Measurements from ENCODE around the gene PLEKHH1. TPM values are rescaled to one million over a fixed set of nuclear protein-coding genes. Genes with fewer than 3 reads are reported as not detected.
A peak's percentile ranks its signal among the peaks of the same experiment; 100 is the strongest.

Gene PLEKHH1
- 7.3 TPM for total RNA-seq

- FAIRE-seq (no peak), DNase-seq (ENCODE audit: low spot score in 2 of 2) (peak; percentile 89 to 90)
Measured at GRCh38 chr14:67532998-67533753, at the start of gene PLEKHH1. Gene PLEKHH1 (plus strand): TSS chr14:67533290. CDS start chr14:67541868, 8,578 bp downstream.

- FAIRE-seq, result no peak
- DNase-seq (ENCODE audit: low spot score in 2 of 2), result no peak
Measured at GRCh38 chr14:67483579-67484285, 49.4 kb upstream of the PLEKHH1 start.

GRCh38 chr14:67485501-67486095, 47.5 kb upstream of the PLEKHH1 start:
- FAIRE-seq (no peak), DNase-seq (ENCODE audit: low spot score in 2 of 2) (no peak)

GRCh38 chr14:67486890-67487289, 46.2 kb upstream of the PLEKHH1 start:
- no peak for DNase-seq (ENCODE audit: low spot score in 2 of 2)
- FAIRE-seq, result no peak

GRCh38 chr14:67487332-67487731, 45.8 kb upstream of the PLEKHH1 start:
- DNase-seq (ENCODE audit: low spot score in 2 of 2) (no peak), FAIRE-seq (no peak)

- DNase-seq (ENCODE audit: low spot score in 2 of 2) (no peak), FAIRE-seq (no peak)
Measured at GRCh38 chr14:67487937-67488893, 44.9 kb upstream of the PLEKHH1 start, which contains the start of gene TMEM229B. Gene TMEM229B (minus strand): TSS chr14:67488721. CDS start chr14:67473923, 14,798 bp downstream.

- FAIRE-seq, result no peak
Measured at GRCh38 chr14:67490196-67490595, 42.9 kb upstream of the PLEKHH1 start.

GRCh38 chr14:67491285-67491684, 41.8 kb upstream of the PLEKHH1 start:
- DNase-seq (ENCODE audit: low spot score in 2 of 2) (no peak), FAIRE-seq (no peak)

More at GRCh38 chr14:67490196-67490595, 42.9 kb upstream of the PLEKHH1 start:
- no peak for DNase-seq (ENCODE audit: low spot score in 2 of 2)

GRCh38 chr14:67491741-67492507, 41.2 kb upstream of the PLEKHH1 start:
- FAIRE-seq (no peak), DNase-seq (ENCODE audit: low spot score in 2 of 2) (peak in 1 of 2 donors; percentile 43)

GRCh38 chr14:67492538-67492937, 40.6 kb upstream of the PLEKHH1 start:
- DNase-seq (ENCODE audit: low spot score in 2 of 2) (no peak), FAIRE-seq (no peak)

- no peak for DNase-seq (ENCODE audit: low spot score in 2 of 2)
- no peak for FAIRE-seq
Measured at GRCh38 chr14:67493092-67493717, 39.9 kb upstream of the PLEKHH1 start.

- DNase-seq (ENCODE audit: low spot score in 2 of 2) (no peak), FAIRE-seq (no peak)
Measured at GRCh38 chr14:67495827-67496226, 37.3 kb upstream of the PLEKHH1 start.

GRCh38 chr14:67497216-67497615, 35.9 kb upstream of the PLEKHH1 start:
- no peak for FAIRE-seq
- DNase-seq (ENCODE audit: low spot score in 2 of 2), result no peak

- DNase-seq (ENCODE audit: low spot score in 2 of 2) (no peak), FAIRE-seq (no peak)
Measured at GRCh38 chr14:67497716-67498115, 35.4 kb upstream of the PLEKHH1 start.

- no peak for FAIRE-seq
- no peak for DNase-seq (ENCODE audit: low spot score in 2 of 2)
Measured at GRCh38 chr14:67500981-67501380, 32.1 kb upstream of the PLEKHH1 start.

- DNase-seq (ENCODE audit: low spot score in 2 of 2), result no peak
- FAIRE-seq, result no peak
Measured at GRCh38 chr14:67501670-67502069, 31.4 kb upstream of the PLEKHH1 start.

GRCh38 chr14:67502867-67503266, 30.2 kb upstream of the PLEKHH1 start:
- DNase-seq (ENCODE audit: low spot score in 2 of 2) (no peak), FAIRE-seq (no peak)

GRCh38 chr14:67503331-67503730, 29.8 kb upstream of the PLEKHH1 start:
- FAIRE-seq (no peak), DNase-seq (ENCODE audit: low spot score in 2 of 2) (no peak)

GRCh38 chr14:67505254-67505653, 27.8 kb upstream of the PLEKHH1 start:
- FAIRE-seq (no peak), DNase-seq (ENCODE audit: low spot score in 2 of 2) (no peak)
